HEK293 (cell line): ENCODE results near the gene NRP2.
A peak's percentile ranks its signal among the peaks of the same experiment; 100 is the strongest.

ENCODE experiments used
- CTCF ChIA-PET: fragments of 350-600 bp; formaldehyde crosslinking; extraction: SDS; loops from one replicate; lab custom pipeline; 2021; ENCODE audit warnings: antibody characterized with exemption; lab: Yijun Ruan, JAX
- POLR2A ChIA-PET: fragments of 300-600 bp; formaldehyde crosslinking; extraction: SDS; loops from one replicate; lab custom pipeline; 2020; ENCODE audit warnings: antibody characterized with exemption, inconsistent platforms; lab: Yijun Ruan, JAX
- H3K27ac ChIP-seq: fragments of 200-500 bp; sonication (Bioruptor generic); 2 replicates; pipeline ENCODE4 v1.5.1; 2014; ENCODE audit warnings: low read depth, low read length, control low read depth, inconsistent platforms; ENCODE audit errors: extremely low read depth
- H3K36me3 ChIP-seq, 2 experiments: fragments of 200-500 bp in 1 of 2; sonication (Bioruptor generic) in 1 of 2; 1 replicate in 1 of 2; 2 replicates in 1 of 2; pipeline ENCODE4 v1.5.1; 2014 to 2017; ENCODE audit warnings: inconsistent platforms in 2 of 2, low read length in 2 of 2; ENCODE audit not compliant: control insufficient read depth in 2 of 2, insufficient read depth in 1 of 2
- H3K4me1 ChIP-seq: fragments of 200-500 bp; sonication (Bioruptor generic); 2 replicates; pipeline ENCODE4 v1.5.1; 2014; ENCODE audit warnings: mild to moderate bottlenecking, low read length, inconsistent platforms; ENCODE audit not compliant: control insufficient read depth, insufficient read depth
- H3K4me3 ChIP-seq: 2 replicates; pipeline ENCODE4 v1.5.1; 2011; ENCODE audit warnings: low read depth, mild to moderate bottlenecking, control low read depth, low read length, moderate library complexity
- H3K9me3 ChIP-seq: fragments of 200-500 bp; sonication (Bioruptor generic); 2 replicates; pipeline ENCODE4 v1.5.1; 2014; ENCODE audit warnings: low read depth, low read length, inconsistent platforms; ENCODE audit not compliant: control insufficient read depth, insufficient read depth
- ELK4 ChIP-seq: IDR thresholded peaks from 2 replicates; pipeline ENCODE4 v1.6.1; 2011; ENCODE audit warnings: mild to moderate bottlenecking, low read depth, low read length, borderline replicate concordance
- TRIM28 ChIP-seq: IDR thresholded peaks from 2 replicates; pipeline ENCODE4 v1.6.1; 2011; ENCODE audit warnings: low read length, control low read depth, borderline replicate concordance
- ZFP37 ChIP-seq: fragments of 450-650 bp; formaldehyde crosslinking; IDR thresholded peaks from 2 replicates; pipeline ENCODE4 v1.5.1; 2016; ENCODE audit warnings: missing biosample characterization, missing genetic modification characterization
- ZIC2 ChIP-seq: fragments of 450-650 bp; formaldehyde crosslinking; IDR thresholded peaks from 2 replicates; pipeline ENCODE4 v1.5.1; 2016; ENCODE audit warnings: missing biosample characterization, missing genetic modification characterization
- ZNF114 ChIP-seq: fragments of 450-650 bp; formaldehyde crosslinking; IDR thresholded peaks from 2 replicates; pipeline ENCODE4 v1.5.0; 2017; ENCODE audit warnings: missing biosample characterization, missing genetic modification characterization
- ZNF133 ChIP-seq: fragments of 450-650 bp; formaldehyde crosslinking; IDR thresholded peaks from 2 replicates; pipeline ENCODE4 v1.5.1; 2016; ENCODE audit warnings: missing biosample characterization, missing genetic modification characterization
- ZNF138 ChIP-seq: fragments of 450-650 bp; formaldehyde crosslinking; IDR thresholded peaks from 2 replicates; pipeline ENCODE4 v1.5.1; 2016; ENCODE audit warnings: missing biosample characterization, missing genetic modification characterization, borderline replicate concordance
- ZNF146 ChIP-seq: fragments of 450-650 bp; formaldehyde crosslinking; IDR thresholded peaks from 2 replicates; pipeline ENCODE4 v1.5.1; 2016; ENCODE audit warnings: missing biosample characterization, missing genetic modification characterization
- ZNF184 ChIP-seq: fragments of 450-650 bp; IDR thresholded peaks from 2 replicates; pipeline ENCODE4 v1.5.1; 2018; ENCODE audit warnings: missing biosample characterization, mild to moderate bottlenecking, missing genetic modification characterization
- ZNF214 ChIP-seq: fragments of 450-650 bp; formaldehyde crosslinking; IDR thresholded peaks from 2 replicates; pipeline ENCODE4 v1.5.1; 2017; ENCODE audit warnings: missing biosample characterization, mild to moderate bottlenecking, missing genetic modification characterization, borderline replicate concordance
- ZNF221 ChIP-seq: fragments of 450-650 bp; formaldehyde crosslinking; IDR thresholded peaks from 2 replicates; pipeline ENCODE4 v1.5.1; 2017; ENCODE audit warnings: missing biosample characterization, missing genetic modification characterization, borderline replicate concordance
- ZNF416 ChIP-seq: fragments of 450-650 bp; formaldehyde crosslinking; IDR thresholded peaks from 2 replicates; pipeline ENCODE4 v1.5.1; 2016; ENCODE audit warnings: missing biosample characterization, missing genetic modification characterization
- ZNF501 ChIP-seq: fragments of 450-650 bp; formaldehyde crosslinking; IDR thresholded peaks from 2 replicates; pipeline ENCODE4 v1.5.1; 2016; ENCODE audit warnings: missing biosample characterization, missing genetic modification characterization
- ZNF548 ChIP-seq: fragments of 450-650 bp; formaldehyde crosslinking; IDR thresholded peaks from 2 replicates; pipeline ENCODE4 v1.5.1; 2016; ENCODE audit warnings: missing biosample characterization, missing genetic modification characterization
- ZNF664 ChIP-seq: fragments of 450-650 bp; formaldehyde crosslinking; IDR thresholded peaks from 2 replicates; pipeline ENCODE4 v1.5.1; 2016; ENCODE audit warnings: missing biosample characterization, missing genetic modification characterization
- ZNF76 ChIP-seq: fragments of 450-650 bp; formaldehyde crosslinking; IDR thresholded peaks from 2 replicates; pipeline ENCODE4; 2016; ENCODE audit warnings: low read depth, missing biosample characterization, missing genetic modification characterization, borderline replicate concordance
- ZNF785 ChIP-seq: fragments of 450-650 bp; formaldehyde crosslinking; IDR thresholded peaks from 2 replicates; pipeline ENCODE4 v1.5.1; 2016; ENCODE audit warnings: missing biosample characterization, missing genetic modification characterization
- ZSCAN18 ChIP-seq: fragments of 450-650 bp; formaldehyde crosslinking; IDR thresholded peaks from 2 replicates; pipeline ENCODE4 v1.5.1; 2016; ENCODE audit warnings: missing biosample characterization, missing genetic modification characterization
- TF ChIP-seq, protein P1 (sequence below): fragments of 450-650 bp; formaldehyde crosslinking; IDR thresholded peaks from 2 replicates; pipeline ENCODE4; 2016; ENCODE audit warnings: missing biosample characterization, missing genetic modification characterization
- TF ChIP-seq, protein P2 (sequence below): fragments of 450-650 bp; IDR thresholded peaks from 2 replicates; pipeline ENCODE4 v1.5.1; 2018; ENCODE audit warnings: missing biosample characterization, missing genetic modification characterization

NRP2 gene

DNA sequence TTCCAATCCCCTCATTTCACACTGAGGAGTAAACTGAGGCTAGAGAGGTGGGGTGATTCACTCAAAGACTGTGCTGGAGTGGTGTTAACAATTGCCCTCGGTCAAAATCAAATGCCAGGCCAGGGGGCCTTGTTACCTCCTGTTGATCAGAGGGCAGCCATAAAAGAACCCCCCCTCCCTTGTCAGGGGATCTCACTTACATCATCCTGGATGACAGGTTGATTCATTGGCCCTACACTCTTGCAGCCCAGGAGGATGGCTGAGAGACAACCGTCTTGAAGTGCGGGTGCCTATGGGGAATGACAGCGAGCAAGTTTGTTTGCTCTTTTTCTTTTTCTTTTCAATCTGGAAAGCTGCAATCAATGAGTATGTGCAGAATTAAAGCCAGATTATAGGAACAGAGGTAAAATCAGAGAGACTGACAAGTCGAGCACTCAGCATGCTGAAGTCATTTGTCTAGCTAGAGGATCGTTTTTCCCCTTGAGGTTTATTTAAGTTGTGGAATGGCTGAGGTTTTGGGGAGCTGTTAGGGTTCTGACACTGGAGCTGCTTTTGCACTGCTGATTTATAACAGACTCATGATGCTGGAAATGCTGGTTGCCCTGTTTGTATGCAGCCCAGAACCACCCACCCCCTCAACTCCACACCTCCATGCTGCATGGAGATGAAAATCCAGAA, 26.4 kb upstream of the NRP2 start:
- no peaks in the 10 kb centered on the region for H3K36me3 ChIP-seq
- H3K27ac ChIP-seq: no peak overlapping the region
- ChIA-PET CTCF (interaction anchor here (0.5 kb wide), 1 partner anchor 17 kb away, joined by 4 read pairs; no protein-coding TSS in a partner anchor), POLR2A (no interaction called here)
- no peaks in the 10 kb centered on the region for H3K9me3 ChIP-seq
- H3K4me3 ChIP-seq: no peak overlapping the region
- H3K4me1 ChIP-seq: no peaks in the 10 kb centered on the region
- TF ChIP-seq ZNF133 (tag by site-specific recombination) (no peak), ZIC2 (tag by site-specific recombination) (peak; percentile 52)

GRCh38 chr2:205656461-205656860, 25.8 kb upstream of the NRP2 start:
- TF ChIP-seq ZFP37 (tag by site-specific recombination) (no peak), ZNF214 (tag by site-specific recombination) (no peak), ZNF221 (tag by site-specific recombination) (no peak), ZSCAN18 (no peak), ZNF184 (tag by site-specific recombination) (no peak), TRIM28 (no peak), ZNF416 (no peak), ZNF114 (tag by site-specific recombination) (no peak), ZNF785 (no peak), ZNF664 (tag by site-specific recombination) (no peak), ZNF548 (no peak), ZNF76 (tag by site-specific recombination) (no peak), ZNF501 (no peak), ELK4 (no peak), ZNF146 (no peak), ZNF138 (tag by site-specific recombination) (no peak)
- TF ChIP-seq, protein P1, sequence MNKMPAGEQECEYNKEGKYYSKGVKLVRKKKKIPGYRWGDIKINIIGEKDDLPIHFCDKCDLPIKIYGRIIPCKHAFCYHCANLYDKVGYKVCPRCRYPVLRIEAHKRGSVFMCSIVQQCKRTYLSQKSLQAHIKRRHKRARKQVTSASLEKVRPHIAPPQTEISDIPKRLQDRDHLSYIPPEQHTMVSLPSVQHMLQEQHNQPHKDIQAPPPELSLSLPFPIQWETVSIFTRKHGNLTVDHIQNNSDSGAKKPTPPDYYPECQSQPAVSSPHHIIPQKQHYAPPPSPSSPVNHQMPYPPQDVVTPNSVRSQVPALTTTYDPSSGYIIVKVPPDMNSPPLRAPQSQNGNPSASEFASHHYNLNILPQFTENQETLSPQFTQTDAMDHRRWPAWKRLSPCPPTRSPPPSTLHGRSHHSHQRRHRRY (tag by site-specific recombination): no peak
- TF ChIP-seq, protein P2, sequence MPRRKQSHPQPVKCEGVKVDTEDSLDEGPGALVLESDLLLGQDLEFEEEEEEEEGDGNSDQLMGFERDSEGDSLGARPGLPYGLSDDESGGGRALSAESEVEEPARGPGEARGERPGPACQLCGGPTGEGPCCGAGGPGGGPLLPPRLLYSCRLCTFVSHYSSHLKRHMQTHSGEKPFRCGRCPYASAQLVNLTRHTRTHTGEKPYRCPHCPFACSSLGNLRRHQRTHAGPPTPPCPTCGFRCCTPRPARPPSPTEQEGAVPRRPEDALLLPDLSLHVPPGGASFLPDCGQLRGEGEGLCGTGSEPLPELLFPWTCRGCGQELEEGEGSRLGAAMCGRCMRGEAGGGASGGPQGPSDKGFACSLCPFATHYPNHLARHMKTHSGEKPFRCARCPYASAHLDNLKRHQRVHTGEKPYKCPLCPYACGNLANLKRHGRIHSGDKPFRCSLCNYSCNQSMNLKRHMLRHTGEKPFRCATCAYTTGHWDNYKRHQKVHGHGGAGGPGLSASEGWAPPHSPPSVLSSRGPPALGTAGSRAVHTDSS: no peak
- POLR2A ChIA-PET: no interaction called here

More at GRCh38 chr2:205656461-205656860, 25.8 kb upstream of the NRP2 start:
- Histone ChIP-seq H3K4me3 (no peak overlapping the region), H3K9me3 (no peaks in the 10 kb centered on the region), H3K36me3 (no peaks in the 10 kb centered on the region), H3K27ac (no peak overlapping the region), H3K4me1 (no peaks in the 10 kb centered on the region)
- CTCF ChIA-PET: interaction anchor here (0.5 kb wide), 1 partner anchor 17 kb away, joined by 4 read pairs; no protein-coding TSS in a partner anchor
